ENCODE data around the gene ARTN. TPM values are rescaled to one million over a fixed set of nuclear protein-coding genes. Genes with fewer than 3 reads are reported as not detected.

Gene ARTN
- total and polyA plus RNA-seq, 9 donors = 0.72 to 1.3 (median 0.86) TPM; not detected in 1

DNA sequence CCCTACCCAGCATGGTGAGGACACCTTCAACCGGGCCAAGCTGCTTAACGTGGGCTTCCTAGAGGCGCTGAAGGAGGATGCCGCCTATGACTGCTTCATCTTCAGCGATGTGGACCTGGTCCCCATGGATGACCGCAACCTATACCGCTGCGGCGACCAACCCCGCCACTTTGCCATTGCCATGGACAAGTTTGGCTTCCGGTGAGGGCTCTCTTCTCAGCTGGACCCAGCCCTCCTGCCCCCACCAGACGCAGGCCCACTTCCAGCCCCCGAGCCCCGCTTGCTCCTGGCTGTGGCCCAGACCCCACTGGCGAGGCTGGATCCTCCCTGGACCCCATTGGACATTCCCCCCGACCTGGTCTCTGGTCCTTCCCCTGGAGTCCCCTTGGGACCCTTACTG lies 51.3 kb downstream of the ARTN start:
- Histone ChIP-seq H3K36me3 (no peaks in the 10 kb centered on the region), H3K27ac (no peak overlapping the region), H3K4me3 (no peak overlapping the region), H3K27me3 (no peaks in the 10 kb centered on the region), H3K9me3 (no peaks in the 10 kb centered on the region), H3K4me1 (ENCODE audit: insufficient read depth) (peaks cover under 1% of the 10 kb centered on the region)
- no peak for DNase-seq
- intact Hi-C loops (cut with DNase I) = no loop called here
- 88 to 91% (median 90%) methylated on average over 16 of the region's 16 CpGs for WGBS, 3 donors
- TF ChIP-seq, protein P1, sequence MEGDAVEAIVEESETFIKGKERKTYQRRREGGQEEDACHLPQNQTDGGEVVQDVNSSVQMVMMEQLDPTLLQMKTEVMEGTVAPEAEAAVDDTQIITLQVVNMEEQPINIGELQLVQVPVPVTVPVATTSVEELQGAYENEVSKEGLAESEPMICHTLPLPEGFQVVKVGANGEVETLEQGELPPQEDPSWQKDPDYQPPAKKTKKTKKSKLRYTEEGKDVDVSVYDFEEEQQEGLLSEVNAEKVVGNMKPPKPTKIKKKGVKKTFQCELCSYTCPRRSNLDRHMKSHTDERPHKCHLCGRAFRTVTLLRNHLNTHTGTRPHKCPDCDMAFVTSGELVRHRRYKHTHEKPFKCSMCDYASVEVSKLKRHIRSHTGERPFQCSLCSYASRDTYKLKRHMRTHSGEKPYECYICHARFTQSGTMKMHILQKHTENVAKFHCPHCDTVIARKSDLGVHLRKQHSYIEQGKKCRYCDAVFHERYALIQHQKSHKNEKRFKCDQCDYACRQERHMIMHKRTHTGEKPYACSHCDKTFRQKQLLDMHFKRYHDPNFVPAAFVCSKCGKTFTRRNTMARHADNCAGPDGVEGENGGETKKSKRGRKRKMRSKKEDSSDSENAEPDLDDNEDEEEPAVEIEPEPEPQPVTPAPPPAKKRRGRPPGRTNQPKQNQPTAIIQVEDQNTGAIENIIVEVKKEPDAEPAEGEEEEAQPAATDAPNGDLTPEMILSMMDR (IDR thresholded peaks at IDR 0.05) = no peak
- no peak for TF ChIP-seq EP300 (IDR thresholded peaks at IDR 0.05)
- no peak for TF ChIP-seq POLR2A (IDR thresholded peaks at IDR 0.05)

DNA sequence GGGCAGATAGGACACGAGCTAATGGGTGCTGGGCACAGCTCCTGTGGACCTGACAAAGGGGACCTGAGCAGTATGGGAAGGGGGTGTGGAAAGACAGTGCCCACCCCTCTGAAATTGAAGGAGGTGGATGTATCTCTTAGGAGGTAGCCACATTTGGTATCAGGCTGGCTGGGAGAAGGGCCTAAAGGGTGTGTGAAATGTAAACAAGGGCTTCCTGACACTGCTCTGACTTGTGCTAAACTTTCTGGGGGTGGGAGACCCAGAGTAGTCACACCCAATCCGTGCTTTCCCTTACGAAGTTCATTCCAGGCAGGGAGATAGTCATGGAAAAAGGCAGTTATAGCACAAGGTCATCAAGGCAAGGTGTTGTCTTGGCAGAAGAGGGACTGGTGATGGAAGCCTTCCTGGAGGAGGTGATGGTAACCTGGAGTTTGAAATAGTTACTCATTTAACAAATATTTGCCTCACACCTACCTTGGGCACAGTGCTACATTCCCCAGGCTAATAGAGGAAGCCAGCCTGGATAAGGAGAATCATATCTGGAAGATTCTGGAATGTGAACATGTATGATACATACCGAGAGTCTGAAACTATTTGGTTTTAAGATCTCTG lies 52.5 kb downstream of the ARTN start:
- Histone ChIP-seq H3K9me3 (no peaks in the 10 kb centered on the region), H3K4me1 (ENCODE audit: insufficient read depth) (no peaks in the 10 kb centered on the region), H3K36me3 (no peaks in the 10 kb centered on the region), H3K27me3 (no peaks in the 10 kb centered on the region), H3K27ac (no peak overlapping the region), H3K4me3 (no peak overlapping the region)
- intact Hi-C loops (cut with DNase I) = no loop called here
- no peak for TF ChIP-seq EP300 (IDR thresholded peaks at IDR 0.05)
- TF ChIP-seq POLR2A (IDR thresholded peaks at IDR 0.05) = no peak
- TF ChIP-seq, protein P1 (IDR thresholded peaks at IDR 0.05) = no peak
- no peak for DNase-seq
- WGBS, 3 donors = 65 to 72% (median 65%) methylated on average over 4 of the region's 4 CpGs

DNA sequence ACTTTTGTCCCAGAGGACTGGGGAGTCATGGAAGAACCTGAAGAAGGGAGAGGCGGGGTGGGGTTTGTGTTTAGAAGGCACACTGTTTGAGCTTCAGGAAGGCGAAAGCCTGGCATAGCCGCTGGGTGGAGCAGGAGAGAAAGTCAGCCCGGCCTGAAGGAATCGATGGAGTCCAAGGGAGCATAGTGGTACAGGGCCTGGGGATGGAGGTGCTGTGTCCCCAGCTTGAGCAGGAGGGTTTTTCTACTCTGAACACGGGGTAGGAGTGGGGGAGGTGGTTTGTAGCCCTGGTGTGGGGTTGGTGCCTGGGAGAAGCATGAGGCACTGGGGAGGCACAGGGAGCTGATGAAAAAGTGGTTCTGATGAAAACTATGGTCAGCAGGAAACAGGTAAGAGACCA lies 53.1 kb downstream of the ARTN start:
- TF ChIP-seq POLR2A (IDR thresholded peaks at IDR 0.05) (no peak), EP300 (IDR thresholded peaks at IDR 0.05) (no peak)
- TF ChIP-seq, protein P1 (IDR thresholded peaks at IDR 0.05) = no peak
- H3K4me1 ChIP-seq (ENCODE audit: insufficient read depth) = no peaks in the 10 kb centered on the region
- H3K27ac ChIP-seq = no peak overlapping the region
- DNase-seq = no peak
- no peaks in the 10 kb centered on the region for H3K27me3 ChIP-seq
- intact Hi-C loops (cut with DNase I) = no loop called here
- no peak overlapping the region for H3K4me3 ChIP-seq
- no peaks in the 10 kb centered on the region for H3K9me3 ChIP-seq
- no peaks in the 10 kb centered on the region for H3K36me3 ChIP-seq
- WGBS, 3 donors = 61 to 77% (median 72%) methylated on average over 6 of the region's 6 CpGs

Other genes starting within 250 kb of the ARTN start
- 10 to 100 TPM; 11.4 to 40.4 (median 27.1) TPM for gene ST3GAL3, start 226.3 kb upstream of the ARTN start, total RNA-seq
- 10 to 100 TPM; 18.5 to 43.3 TPM for gene ST3GAL3, start 226.3 kb upstream of the ARTN start, polyA plus RNA-seq
- gene IPO13, start 13.1 kb downstream of the ARTN start, total RNA-seq = 10 to 100 TPM in 6 of 7 donors, 1 to 10 TPM in 1; 8.6 to 30.3 (median 20.9) TPM
- 10 to 100 TPM in 1 of 2 donors, 1 to 10 TPM in 1; 10.0 to 15.3 TPM for gene IPO13, start 13.1 kb downstream of the ARTN start, polyA plus RNA-seq
- gene DPH2, start 36.2 kb downstream of the ARTN start, total RNA-seq = 10 to 100 TPM in 6 of 7 donors, 1 to 10 TPM in 1; 7.2 to 27.0 (median 16.2) TPM
- gene DPH2, start 36.2 kb downstream of the ARTN start, polyA plus RNA-seq = 10 to 100 TPM in 1 of 2 donors, 1 to 10 TPM in 1; 8.5 to 12.7 TPM
- gene ATP6V0B, start 41.2 kb downstream of the ARTN start, total RNA-seq = 100 to 1,000 TPM in 1 of 7 donors, 10 to 100 TPM in 6; 46.1 to 108 (median 66.9) TPM
- gene ATP6V0B, start 41.2 kb downstream of the ARTN start, polyA plus RNA-seq = 10 to 100 TPM; 74.4 to 76.1 TPM
- gene B4GALT2, start 45.4 kb downstream of the ARTN start, total RNA-seq = 10 to 100 TPM; 11.9 to 51.3 (median 33.9) TPM
- gene B4GALT2, start 45.4 kb downstream of the ARTN start, polyA plus RNA-seq = 10 to 100 TPM; 14.4 to 22.1 TPM
- 10 to 100 TPM in 1 of 7 donors, 1 to 10 TPM in 6; 2.1 to 23.3 (median 7.3) TPM for gene CCDC24, start 57.8 kb downstream of the ARTN start, total RNA-seq
- 1 to 10 TPM; 1.1 to 6.2 TPM for gene CCDC24, start 57.8 kb downstream of the ARTN start, polyA plus RNA-seq
- gene SLC6A9, start 97.7 kb downstream of the ARTN start, total RNA-seq = 10 to 100 TPM in 1 of 7 donors, 1 to 10 TPM in 6; 1.1 to 74.1 (median 4.6) TPM
- gene SLC6A9, start 97.7 kb downstream of the ARTN start, polyA plus RNA-seq = 10 to 100 TPM in 1 of 2 donors, 1 to 10 TPM in 1; 2.1 to 14.1 TPM
- gene KLF17, start 185.0 kb downstream of the ARTN start, total RNA-seq = under 1 TPM in 3 of 7 donors, not detected in 4; 0.05 to 0.40 (median 0.23) TPM
- under 1 TPM in 1 of 2 donors, not detected in 1; 0.10 TPM for gene KLF17, start 185.0 kb downstream of the ARTN start, polyA plus RNA-seq
- not detected for gene KLF18, start 207.8 kb downstream of the ARTN start, total RNA-seq
- not detected for gene KLF18, start 207.8 kb downstream of the ARTN start, polyA plus RNA-seq

All from ovary (tissue), 9 donors.